Calu3 (cell line): ENCODE measurements around the gene CHSY1. TPM values are rescaled to one million over a fixed set of nuclear protein-coding genes. Genes with fewer than 3 reads are reported as not detected.

ENCODE experiments used
- BruUV-seq: library from RNA; stranded (reverse); fragments of 400-500 nt; replicated peaks from 2 replicates; lab custom pipeline; 2021; lab: Mats Ljungman, UMichigan
- CTCF ChIA-PET: fragments of 300-600 bp; sonication (Branson Sonifier 250); formaldehyde crosslinking; loops from one replicate; lab custom pipeline; 2022; ENCODE audit warnings: antibody characterized with exemption; lab: Charles Lee
- DNase-seq: peaks from one replicate; pipeline ENCODE4 v3.0.0; 2022
- H3K27ac Mint-ChIP-seq: one replicate; pipeline ENCODE4 v1.8.0; 2022; ENCODE audit warnings: mixed read lengths; ENCODE audit not compliant: unreplicated experiment
- H3K27me3 Mint-ChIP-seq: one replicate; pipeline ENCODE4 v1.8.0; 2022; ENCODE audit warnings: mixed read lengths; ENCODE audit not compliant: unreplicated experiment
- H3K36me3 Mint-ChIP-seq: one replicate; pipeline ENCODE4 v1.8.0; 2022; ENCODE audit warnings: mild to moderate bottlenecking, moderate library complexity, mixed read lengths; ENCODE audit not compliant: insufficient read depth, unreplicated experiment
- H3K4me1 Mint-ChIP-seq: one replicate; pipeline ENCODE4 v1.8.0; 2022; ENCODE audit warnings: mild to moderate bottlenecking, low read depth, mixed read lengths; ENCODE audit not compliant: unreplicated experiment
- H3K4me3 Mint-ChIP-seq: one replicate; pipeline ENCODE4 v1.8.0; 2022; ENCODE audit warnings: mild to moderate bottlenecking, low read depth, moderate library complexity, mixed read lengths; ENCODE audit not compliant: unreplicated experiment
- H3K9me3 Mint-ChIP-seq: one replicate; pipeline ENCODE4 v1.8.0; 2022; ENCODE audit warnings: low read depth, mixed read lengths; ENCODE audit not compliant: unreplicated experiment
- CTCF ChIP-seq: fragments of 200-600 bp; IDR thresholded peaks from one replicate; pipeline ENCODE4 v1.8.0; 2022; ENCODE audit warnings: antibody characterized with exemption; ENCODE audit not compliant: unreplicated experiment
- intact Hi-C: fragments of 100-400 bp; cut with micrococcal nuclease; formaldehyde crosslinking; loops from one replicate; pipeline ENCODE4 v1.10.0; 2022; ENCODE audit not compliant: unreplicated experiment
- total RNA-seq: library from RNA; stranded (reverse); gene quantifications from 2 replicates; pipeline ENCODE4 v1.2.3, GENCODE V29; 2022

CHSY1 gene
- total RNA-seq, 1 experiment from 2014 or later, result 25.0 TPM

DNA sequence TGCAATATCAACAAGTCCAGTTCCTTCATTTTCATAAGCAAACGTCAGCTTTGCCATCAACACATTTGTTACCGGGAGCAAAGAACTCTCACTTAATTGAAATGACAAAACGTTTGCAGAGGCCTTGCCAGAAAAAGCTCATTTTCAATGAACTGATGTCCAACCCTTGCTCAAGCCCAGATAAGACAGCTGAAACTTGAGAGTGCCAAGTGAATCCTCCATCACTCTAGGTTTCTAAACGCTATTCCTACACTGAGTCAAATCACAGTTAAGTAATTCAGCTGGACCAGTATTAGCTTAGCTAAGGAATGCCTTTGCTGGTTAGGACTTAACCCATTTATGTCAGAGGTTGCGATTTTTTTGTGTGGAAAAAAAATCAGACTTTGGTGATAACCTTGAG lies 11.5 kb downstream of the CHSY1 start:
- Mint-ChIP-seq H3K27me3 (no peaks in the 10 kb centered on the region), H3K27ac (no peak overlapping the region), H3K9me3 (no peaks in the 10 kb centered on the region), H3K4me1 (peaks cover 14% of the 10 kb centered on the region), H3K4me3 (no peak overlapping the region), H3K36me3 (peaks cover under 1% of the 10 kb centered on the region)
- CTCF ChIA-PET, result no interaction called here
- TF ChIP-seq CTCF, result no peak
- BruUV-seq, result no TSS peak
- intact Hi-C loops, result no loop called here
- DNase-seq, result no peak

DNA sequence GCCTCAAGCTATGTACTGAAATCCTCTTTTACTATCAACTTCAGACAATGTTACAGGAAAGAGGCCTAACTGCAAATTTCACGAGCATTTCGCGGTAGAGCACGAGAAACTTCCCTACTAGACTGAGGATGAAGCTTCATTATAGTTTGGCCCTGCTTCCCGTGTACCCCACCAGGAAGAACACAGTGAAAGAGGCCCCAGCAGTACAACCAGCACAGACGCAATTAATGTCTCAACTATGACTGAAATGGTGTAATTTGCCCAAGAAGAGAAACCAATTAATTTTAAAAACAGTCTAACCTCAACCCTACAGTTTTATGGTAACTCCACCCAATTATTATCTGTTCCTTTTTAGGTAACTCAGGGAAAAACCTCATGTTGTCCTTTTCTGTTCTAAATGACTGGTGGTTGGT lies 12.1 kb downstream of the CHSY1 start:
- H3K4me1 Mint-ChIP-seq, result peaks cover 14% of the 10 kb centered on the region
- no peak overlapping the region for H3K27ac Mint-ChIP-seq
- H3K4me3 Mint-ChIP-seq, result no peak overlapping the region
- TF ChIP-seq CTCF, result no peak
- no peaks in the 10 kb centered on the region for H3K27me3 Mint-ChIP-seq
- BruUV-seq, result no TSS peak
- no peak for DNase-seq
- H3K36me3 Mint-ChIP-seq, result peaks cover 7% of the 10 kb centered on the region
- H3K9me3 Mint-ChIP-seq, result no peaks in the 10 kb centered on the region
- intact Hi-C loops, result no loop called here
- CTCF ChIA-PET, result no interaction called here

DNA sequence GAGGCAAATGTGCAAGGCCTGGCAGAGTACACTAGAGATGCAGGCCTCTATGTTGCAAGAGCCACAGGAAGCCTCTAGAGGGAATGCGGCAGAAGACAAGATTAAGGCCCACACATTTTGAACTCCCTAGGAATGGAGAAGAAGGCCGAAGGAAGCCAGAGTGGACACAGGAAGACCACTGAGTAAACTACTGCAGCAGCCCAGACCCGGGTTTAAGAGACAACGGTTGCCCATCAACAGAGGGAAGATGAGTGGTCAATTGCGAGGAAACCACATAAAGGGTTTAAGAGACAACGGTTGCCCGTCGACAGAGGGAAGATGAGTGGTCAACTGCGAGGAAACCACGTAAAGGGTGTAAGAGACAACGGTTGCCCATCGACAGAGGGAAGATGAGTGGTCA lies 14.6 kb downstream of the CHSY1 start:
- Mint-ChIP-seq H3K36me3 (peaks cover 14% of the 10 kb centered on the region), H3K4me3 (no peak overlapping the region), H3K9me3 (no peaks in the 10 kb centered on the region), H3K27ac (no peak overlapping the region), H3K27me3 (no peaks in the 10 kb centered on the region), H3K4me1 (peaks cover 7% of the 10 kb centered on the region)
- BruUV-seq, result no TSS peak
- no peak for TF ChIP-seq CTCF
- no peak for DNase-seq
- CTCF ChIA-PET, result no interaction called here
- intact Hi-C loops, result no loop called here

GRCh38 chr15:101233651-101234280 lies 18.1 kb downstream of the CHSY1 start:
- Mint-ChIP-seq H3K36me3 (peaks cover 14% of the 10 kb centered on the region), H3K4me3 (no peak overlapping the region), H3K27ac (no peak overlapping the region), H3K9me3 (no peaks in the 10 kb centered on the region), H3K4me1 (no peaks in the 10 kb centered on the region), H3K27me3 (no peaks in the 10 kb centered on the region)
- intact Hi-C loops, result no loop called here
- no peak for TF ChIP-seq CTCF
- BruUV-seq, result no TSS peak
- DNase-seq, result no peak
- CTCF ChIA-PET, result no interaction called here
